ENCODE measurements around the gene TPST2. TPM values are rescaled to one million over a fixed set of nuclear protein-coding genes. Genes with fewer than 3 reads are reported as not detected.

The TPST2 gene
- total and polyA plus RNA-seq, 9 of the 15 experiments (the other 6 are each of a cell fraction or from before 2014, with no cell fraction given): 14.2 to 123 (median 60.1) TPM

DNA sequence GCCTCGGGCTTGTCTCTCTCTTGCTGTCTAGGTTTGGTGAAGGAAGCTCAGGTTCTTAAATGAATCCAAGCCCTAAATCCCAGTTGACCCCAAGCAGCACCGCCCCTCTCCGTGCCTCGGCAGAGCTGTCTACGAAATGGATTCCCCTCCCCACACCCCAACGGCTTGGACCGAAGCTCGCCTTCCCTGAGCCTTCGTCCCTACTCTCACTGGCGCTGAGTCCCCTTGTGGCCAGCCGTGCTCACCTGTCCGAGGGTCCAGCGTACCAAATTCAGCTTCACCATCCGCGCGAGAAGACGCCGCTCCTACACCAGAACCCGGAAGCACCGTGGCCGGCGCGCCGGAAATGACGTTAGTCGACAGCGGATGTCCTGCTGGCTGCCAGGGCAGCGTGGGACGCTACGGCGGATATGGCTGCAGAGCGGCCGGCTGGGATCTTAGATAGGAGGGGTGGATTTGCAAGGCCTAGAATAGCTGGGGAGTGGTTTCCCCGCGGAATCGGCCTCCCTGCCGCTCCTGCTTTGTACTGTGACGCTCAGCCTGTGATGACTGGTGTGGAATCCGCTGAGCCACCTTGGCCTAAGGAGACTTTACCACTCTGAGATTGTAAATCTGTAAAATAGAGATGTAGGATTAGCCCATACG is 77.7 kb downstream of the TPST2 start, which contains the start of gene TFIP11 (continued):
- TF ChIP-seq, protein P1, sequence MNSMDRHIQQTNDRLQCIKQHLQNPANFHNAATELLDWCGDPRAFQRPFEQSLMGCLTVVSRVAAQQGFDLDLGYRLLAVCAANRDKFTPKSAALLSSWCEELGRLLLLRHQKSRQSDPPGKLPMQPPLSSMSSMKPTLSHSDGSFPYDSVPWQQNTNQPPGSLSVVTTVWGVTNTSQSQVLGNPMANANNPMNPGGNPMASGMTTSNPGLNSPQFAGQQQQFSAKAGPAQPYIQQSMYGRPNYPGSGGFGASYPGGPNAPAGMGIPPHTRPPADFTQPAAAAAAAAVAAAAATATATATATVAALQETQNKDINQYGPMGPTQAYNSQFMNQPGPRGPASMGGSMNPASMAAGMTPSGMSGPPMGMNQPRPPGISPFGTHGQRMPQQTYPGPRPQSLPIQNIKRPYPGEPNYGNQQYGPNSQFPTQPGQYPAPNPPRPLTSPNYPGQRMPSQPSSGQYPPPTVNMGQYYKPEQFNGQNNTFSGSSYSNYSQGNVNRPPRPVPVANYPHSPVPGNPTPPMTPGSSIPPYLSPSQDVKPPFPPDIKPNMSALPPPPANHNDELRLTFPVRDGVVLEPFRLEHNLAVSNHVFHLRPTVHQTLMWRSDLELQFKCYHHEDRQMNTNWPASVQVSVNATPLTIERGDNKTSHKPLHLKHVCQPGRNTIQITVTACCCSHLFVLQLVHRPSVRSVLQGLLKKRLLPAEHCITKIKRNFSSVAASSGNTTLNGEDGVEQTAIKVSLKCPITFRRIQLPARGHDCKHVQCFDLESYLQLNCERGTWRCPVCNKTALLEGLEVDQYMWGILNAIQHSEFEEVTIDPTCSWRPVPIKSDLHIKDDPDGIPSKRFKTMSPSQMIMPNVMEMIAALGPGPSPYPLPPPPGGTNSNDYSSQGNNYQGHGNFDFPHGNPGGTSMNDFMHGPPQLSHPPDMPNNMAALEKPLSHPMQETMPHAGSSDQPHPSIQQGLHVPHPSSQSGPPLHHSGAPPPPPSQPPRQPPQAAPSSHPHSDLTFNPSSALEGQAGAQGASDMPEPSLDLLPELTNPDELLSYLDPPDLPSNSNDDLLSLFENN (IDR thresholded peaks at IDR 0.05; ENCODE audit: low read depth in 2 of 2, low read length in 2 of 2): peak in 1 of 2 experiments; percentile 64; a peak in 1 of 4 replicates
- peak; percentile 84 for TF ChIP-seq POLR2G (IDR thresholded peaks at IDR 0.05; ENCODE audit: low read depth, low read length)
- TF ChIP-seq, protein P2, sequence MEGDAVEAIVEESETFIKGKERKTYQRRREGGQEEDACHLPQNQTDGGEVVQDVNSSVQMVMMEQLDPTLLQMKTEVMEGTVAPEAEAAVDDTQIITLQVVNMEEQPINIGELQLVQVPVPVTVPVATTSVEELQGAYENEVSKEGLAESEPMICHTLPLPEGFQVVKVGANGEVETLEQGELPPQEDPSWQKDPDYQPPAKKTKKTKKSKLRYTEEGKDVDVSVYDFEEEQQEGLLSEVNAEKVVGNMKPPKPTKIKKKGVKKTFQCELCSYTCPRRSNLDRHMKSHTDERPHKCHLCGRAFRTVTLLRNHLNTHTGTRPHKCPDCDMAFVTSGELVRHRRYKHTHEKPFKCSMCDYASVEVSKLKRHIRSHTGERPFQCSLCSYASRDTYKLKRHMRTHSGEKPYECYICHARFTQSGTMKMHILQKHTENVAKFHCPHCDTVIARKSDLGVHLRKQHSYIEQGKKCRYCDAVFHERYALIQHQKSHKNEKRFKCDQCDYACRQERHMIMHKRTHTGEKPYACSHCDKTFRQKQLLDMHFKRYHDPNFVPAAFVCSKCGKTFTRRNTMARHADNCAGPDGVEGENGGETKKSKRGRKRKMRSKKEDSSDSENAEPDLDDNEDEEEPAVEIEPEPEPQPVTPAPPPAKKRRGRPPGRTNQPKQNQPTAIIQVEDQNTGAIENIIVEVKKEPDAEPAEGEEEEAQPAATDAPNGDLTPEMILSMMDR (IDR thresholded peaks at IDR 0.05 in 2 of 3, conservative IDR thresholded peaks at IDR 0.05 in 1 of 3; ENCODE audit: insufficient read depth in 2 of 3, low read depth in 1 of 3, low read length in 3 of 3): 0 out of 6 replicates have a peak, but pooled peaks of 1 of the 3 experiments have one; percentile 6
- TF ChIP-seq, protein P3, sequence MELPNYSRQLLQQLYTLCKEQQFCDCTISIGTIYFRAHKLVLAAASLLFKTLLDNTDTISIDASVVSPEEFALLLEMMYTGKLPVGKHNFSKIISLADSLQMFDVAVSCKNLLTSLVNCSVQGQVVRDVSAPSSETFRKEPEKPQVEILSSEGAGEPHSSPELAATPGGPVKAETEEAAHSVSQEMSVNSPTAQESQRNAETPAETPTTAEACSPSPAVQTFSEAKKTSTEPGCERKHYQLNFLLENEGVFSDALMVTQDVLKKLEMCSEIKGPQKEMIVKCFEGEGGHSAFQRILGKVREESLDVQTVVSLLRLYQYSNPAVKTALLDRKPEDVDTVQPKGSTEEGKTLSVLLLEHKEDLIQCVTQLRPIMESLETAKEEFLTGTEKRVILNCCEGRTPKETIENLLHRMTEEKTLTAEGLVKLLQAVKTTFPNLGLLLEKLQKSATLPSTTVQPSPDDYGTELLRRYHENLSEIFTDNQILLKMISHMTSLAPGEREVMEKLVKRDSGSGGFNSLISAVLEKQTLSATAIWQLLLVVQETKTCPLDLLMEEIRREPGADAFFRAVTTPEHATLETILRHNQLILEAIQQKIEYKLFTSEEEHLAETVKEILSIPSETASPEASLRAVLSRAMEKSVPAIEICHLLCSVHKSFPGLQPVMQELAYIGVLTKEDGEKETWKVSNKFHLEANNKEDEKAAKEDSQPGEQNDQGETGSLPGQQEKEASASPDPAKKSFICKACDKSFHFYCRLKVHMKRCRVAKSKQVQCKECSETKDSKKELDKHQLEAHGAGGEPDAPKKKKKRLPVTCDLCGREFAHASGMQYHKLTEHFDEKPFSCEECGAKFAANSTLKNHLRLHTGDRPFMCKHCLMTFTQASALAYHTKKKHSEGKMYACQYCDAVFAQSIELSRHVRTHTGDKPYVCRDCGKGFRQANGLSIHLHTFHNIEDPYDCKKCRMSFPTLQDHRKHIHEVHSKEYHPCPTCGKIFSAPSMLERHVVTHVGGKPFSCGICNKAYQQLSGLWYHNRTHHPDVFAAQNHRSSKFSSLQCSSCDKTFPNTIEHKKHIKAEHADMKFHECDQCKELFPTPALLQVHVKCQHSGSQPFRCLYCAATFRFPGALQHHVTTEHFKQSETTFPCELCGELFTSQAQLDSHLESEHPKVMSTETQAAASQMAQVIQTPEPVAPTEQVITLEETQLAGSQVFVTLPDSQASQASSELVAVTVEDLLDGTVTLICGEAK (IDR thresholded peaks at IDR 0.05): peak; percentile 97
- TF ChIP-seq, protein P3 (CRISPR knock-in tag; IDR thresholded peaks at IDR 0.05): no peak
- no peak for TF ChIP-seq HOXB6 (CRISPR knock-in tag; IDR thresholded peaks at IDR 0.05; ENCODE audit: borderline replicate concordance)
- TF ChIP-seq MTA1 (IDR thresholded peaks at IDR 0.05; ENCODE audit: borderline replicate concordance): peak; percentile 96
- TF ChIP-seq GABPB1 (CRISPR knock-in tag; IDR thresholded peaks at IDR 0.05): peak; percentile 97
- TF ChIP-seq HDAC2 (IDR thresholded peaks at IDR 0.05): peak; percentile 81; the same call in 1 of the 2 replicates
- TF ChIP-seq PCBP2 (IDR thresholded peaks at IDR 0.05; ENCODE audit: low read depth, low read length, poor library complexity, severe bottlenecking): no peak
- peak; percentile 57; the same call in 1 of the 2 replicates for TF ChIP-seq NCOA1 (IDR thresholded peaks at IDR 0.05; ENCODE audit: low read depth)
- TF ChIP-seq DPF2 (IDR thresholded peaks at IDR 0.05): peak; percentile 40; the same call in 1 of the 2 replicates
